ENCODE results near the gene FXN. TPM values are rescaled to one million over a fixed set of nuclear protein-coding genes. Genes with fewer than 3 reads are reported as not detected.

FXN gene
- total and polyA plus RNA-seq, 11 donors = 14.8 to 40.2 (median 24.1) TPM

GRCh38 chr9:69023650-69024049 is 11.9 kb upstream of the FXN start:
- WGBS, 4 donors = 63 to 73% (median 66%) methylated on average over 7 of the region's 7 CpGs
- ATAC-seq (no peak), DNase-seq (no peak)
- H3K4me1 ChIP-seq = peaks cover 0 to 12% (median 0%) of the 10 kb centered on the region in 12 donors
- no peak for TF ChIP-seq CTCF (IDR thresholded peaks at IDR 0.05)
- TF ChIP-seq POLR2A (IDR thresholded peaks at IDR 0.05) = no peak
- no peak overlapping the region for H3K4me3 ChIP-seq
- H3K27ac ChIP-seq = no peak overlapping the region
- no peaks in the 10 kb centered on the region for H3K36me3 ChIP-seq
- intact Hi-C loops (cut with DNase I) = loop anchor here in 2 of 10 donors (5.0 to 10.0 kb wide), 2 partner anchors 439 to 441 kb away; no protein-coding TSS in a partner anchor
- H3K9me3 ChIP-seq = no peaks in the 10 kb centered on the region
- H3K27me3 ChIP-seq = no peaks in the 10 kb centered on the region

GRCh38 chr9:69027355-69028097 is 8.0 kb upstream of the FXN start:
- H3K27me3 ChIP-seq = no peaks in the 10 kb centered on the region
- 46 to 64% (median 53%) methylated on average over 5 of the region's 5 CpGs for WGBS, 4 donors
- TF ChIP-seq POLR2A (IDR thresholded peaks at IDR 0.05) (no peak), CTCF (IDR thresholded peaks at IDR 0.05) (peak; percentile 68 to 87 (median 76))
- H3K27ac ChIP-seq = no peak overlapping the region
- no peak overlapping the region for H3K4me3 ChIP-seq
- intact Hi-C loops (cut with DNase I) = loop anchor here in 6 of 10 donors (1.0 to 10.0 kb wide), 7 partner anchors 175 to 445 kb away; partner anchors contain the start of gene PIP5K1B (in 2 of the 6)
- DNase-seq (no peak), ATAC-seq (peak in 3 of 4 donors; percentile 76 to 82 (median 82))
- H3K36me3 ChIP-seq = no peaks in the 10 kb centered on the region
- H3K9me3 ChIP-seq = peaks cover 0 to 5% (median 0%) of the 10 kb centered on the region in 12 donors
- peaks cover 0 to 20% (median 0%) of the 10 kb centered on the region in 12 donors for H3K4me1 ChIP-seq

DNA sequence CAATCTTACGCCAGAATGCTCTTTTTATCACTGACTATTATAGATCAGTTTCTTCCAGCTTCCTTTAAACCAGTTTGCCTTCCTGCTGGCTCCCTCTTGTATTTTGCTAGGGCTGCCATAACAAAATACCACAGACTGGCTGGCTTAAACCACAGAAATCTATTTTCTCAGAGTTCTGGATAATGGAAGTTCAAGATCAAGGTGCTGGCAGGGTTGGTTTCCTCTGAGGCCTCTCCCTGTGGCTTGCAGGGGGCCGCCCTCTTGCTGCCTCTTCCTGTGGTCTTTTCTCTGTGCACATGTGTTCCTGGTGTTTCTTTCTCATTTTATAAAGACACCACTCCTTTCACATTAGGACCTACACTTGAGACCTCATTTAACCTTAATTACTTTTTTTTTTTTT is 6.8 kb upstream of the FXN start:
- Histone ChIP-seq H3K9me3 (peaks cover 0 to 5% (median 0%) of the 10 kb centered on the region in 12 donors), H3K4me1 (peaks cover 0 to 20% (median 0%) of the 10 kb centered on the region in 12 donors), H3K27ac (no peak overlapping the region), H3K27me3 (no peaks in the 10 kb centered on the region), H3K4me3 (no peak overlapping the region), H3K36me3 (no peaks in the 10 kb centered on the region)
- TF ChIP-seq POLR2A (IDR thresholded peaks at IDR 0.05) (no peak), CTCF (IDR thresholded peaks at IDR 0.05) (no peak)
- WGBS, 4 donors = 90 to 97% (median 90%) methylated on average over 2 of the region's 2 CpGs
- no peak for DNase-seq
- no peak for ATAC-seq
- intact Hi-C loops (cut with DNase I) = loop anchor here in 5 of 10 donors (5.0 to 10.0 kb wide), 4 partner anchors 176 to 446 kb away; partner anchors contain the start of gene PIP5K1B (in 1 of the 5)

- Histone ChIP-seq H3K9me3 (peaks cover 0 to 5% (median 0%) of the 10 kb centered on the region in 12 donors), H3K4me3 (no peak overlapping the region), H3K4me1 (peaks cover 0 to 20% (median 0%) of the 10 kb centered on the region in 12 donors), H3K36me3 (no peaks in the 10 kb centered on the region), H3K27me3 (no peaks in the 10 kb centered on the region), H3K27ac (no peak overlapping the region)
- no peak for DNase-seq
- TF ChIP-seq CTCF (IDR thresholded peaks at IDR 0.05) (no peak), POLR2A (IDR thresholded peaks at IDR 0.05) (no peak)
- no peak for ATAC-seq
- intact Hi-C loops (cut with DNase I) = loop anchor here in 5 of 10 donors (5.0 to 10.0 kb wide), 4 partner anchors 177 to 447 kb away; partner anchors contain the start of gene PIP5K1B (in 1 of the 5)
Observed at GRCh38 chr9:69029535-69029934, 6.0 kb upstream of the FXN start.
